Motor neuron (in vitro differentiated cells): ENCODE results near the gene TSC22D4. TPM values are rescaled to one million over a fixed set of nuclear protein-coding genes. Genes with fewer than 3 reads are reported as not detected.
"Not testable (repeated sequence)": the region's sequence is repeated elsewhere in the genome, so short reads cannot be mapped to it uniquely, and the experiment has no call there.

ENCODE experiments used
- ATAC-seq, 8 experiments: fragments of 200-7000 bp; cut with Tn5 transposase; replicated peaks in 6 of 8; 2 replicates each; pipeline ENCODE4 v1.8.0; 2021; ENCODE audit warnings: mild to moderate bottlenecking in 8 of 8, moderate library complexity in 8 of 8
- H3K27ac ChIP-seq, 2 donors: fragments of 250-450 bp; sonication (Bioruptor Pico); 2 replicates each; pipeline ENCODE4 v1.9.0; 2021; ENCODE audit warnings: antibody characterized with exemption in 2 of 2, mild to moderate bottlenecking in 2 of 2, moderate library complexity in 1 of 2
- H3K4me1 ChIP-seq, 2 donors: fragments of 250-450 bp; sonication (Bioruptor Pico); replicated peaks in 1 of 2; 2 replicates each; pipeline ENCODE4 v1.6.1; 2021; ENCODE audit warnings: antibody characterized with exemption in 2 of 2, mild to moderate bottlenecking in 2 of 2, moderate library complexity in 1 of 2
- H3K4me3 ChIP-seq, 5 donors: fragments of 250-450 bp; sonication (Bioruptor Pico); 2 replicates each; pipeline ENCODE4 v1.9.0; 2021; ENCODE audit warnings: antibody characterized with exemption in 5 of 5, mild to moderate bottlenecking in 5 of 5, moderate library complexity in 4 of 5
- WGBS, 10 experiments: fragments of 450-650 bp; shearing (Covaris generic); methylation state at CpG; one replicate each; pipeline ENCODE4 v1.0.0; 2022; 5-methylcytosine and 5-hydroxymethylcytosine counted together
- in situ Hi-C, 9 experiments: fragments of 400-800 bp; cut with MboI; loops; one replicate each; pipeline ENCODE4 v1.15.0; 2021; ENCODE audit warnings: low sequenced_read_pairs in 9 of 9, low pct_unique_long_range_greater_than_20kb in 2 of 9; ENCODE audit not compliant: unreplicated experiment in 9 of 9
- total RNA-seq, 8 experiments: library from RNA; unstranded; fragments of 300-600 nt; gene quantifications; 2 replicates each; pipeline versions ENCODE4 v1.2.3 to v1.2.4, GENCODE V29; 2022

TSC22D4 gene
- 10 to 100 TPM in 7 of 8 experiments, 1 to 10 TPM in 1; 9.9 to 44.4 (median 22.0) TPM for total RNA-seq

DNA sequence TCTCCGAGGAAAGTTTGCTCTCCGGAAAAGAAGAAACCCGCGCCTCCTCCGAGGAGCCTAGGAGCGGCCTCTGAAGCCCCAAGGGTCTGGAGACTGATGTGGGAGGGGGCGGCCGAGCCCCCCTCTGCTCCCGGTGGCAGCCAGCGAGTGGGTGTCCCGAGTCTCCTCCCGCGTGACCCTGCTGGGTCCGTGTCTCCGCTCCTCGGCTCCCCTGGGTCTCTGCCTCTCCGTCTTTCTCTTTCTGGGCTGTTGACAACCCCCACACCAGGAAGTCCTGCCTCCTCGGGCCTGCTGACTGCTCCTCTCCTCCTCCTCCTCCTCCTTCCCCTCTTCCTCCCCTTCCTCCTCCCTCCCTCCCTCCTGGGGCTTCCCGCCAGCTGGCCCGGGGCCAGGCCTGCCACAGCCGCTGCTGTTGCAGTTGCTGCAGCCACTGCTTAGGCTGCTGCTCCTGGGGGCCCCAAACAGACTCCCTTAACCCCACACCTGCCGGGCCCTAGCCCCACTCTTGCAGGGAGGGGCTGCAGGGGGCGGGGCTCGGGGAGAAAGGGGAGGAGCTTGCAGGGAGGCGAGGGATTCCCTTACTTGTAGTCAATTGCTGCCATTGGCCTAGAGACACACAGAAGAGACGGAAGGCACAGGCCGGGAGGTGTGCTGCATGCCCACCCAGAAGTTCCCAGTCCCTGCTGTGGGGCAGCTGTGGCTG lies at the start of gene TSC22D4:
TSS of gene TSC22D4 (minus strand) at position 257 of the 703 bp plus-strand sequence. CDS start 1,176 bp downstream, outside the sequence.
- ATAC-seq, result peak; percentile 45 to 75 (median 60)
- WGBS, 10 experiments, result 0% methylated on average over 1 to 4 of the region's 27 CpGs; no CpG with 5 or more reads in 6 of the 10 experiments
- Histone ChIP-seq H3K4me1 (peaks cover 18 to 26% of the 10 kb centered on the region in 2 donors), H3K27ac (peak within 1 kb of the TSS; percentile 11 to 63), H3K4me3 (peak within 1 kb of the TSS; percentile 47 to 59 (median 54))
- in situ Hi-C loops, result loop anchor here in 1 of 9 experiments (10.0 kb wide), 1 partner anchor 76 kb away; no protein-coding TSS in a partner anchor

DNA sequence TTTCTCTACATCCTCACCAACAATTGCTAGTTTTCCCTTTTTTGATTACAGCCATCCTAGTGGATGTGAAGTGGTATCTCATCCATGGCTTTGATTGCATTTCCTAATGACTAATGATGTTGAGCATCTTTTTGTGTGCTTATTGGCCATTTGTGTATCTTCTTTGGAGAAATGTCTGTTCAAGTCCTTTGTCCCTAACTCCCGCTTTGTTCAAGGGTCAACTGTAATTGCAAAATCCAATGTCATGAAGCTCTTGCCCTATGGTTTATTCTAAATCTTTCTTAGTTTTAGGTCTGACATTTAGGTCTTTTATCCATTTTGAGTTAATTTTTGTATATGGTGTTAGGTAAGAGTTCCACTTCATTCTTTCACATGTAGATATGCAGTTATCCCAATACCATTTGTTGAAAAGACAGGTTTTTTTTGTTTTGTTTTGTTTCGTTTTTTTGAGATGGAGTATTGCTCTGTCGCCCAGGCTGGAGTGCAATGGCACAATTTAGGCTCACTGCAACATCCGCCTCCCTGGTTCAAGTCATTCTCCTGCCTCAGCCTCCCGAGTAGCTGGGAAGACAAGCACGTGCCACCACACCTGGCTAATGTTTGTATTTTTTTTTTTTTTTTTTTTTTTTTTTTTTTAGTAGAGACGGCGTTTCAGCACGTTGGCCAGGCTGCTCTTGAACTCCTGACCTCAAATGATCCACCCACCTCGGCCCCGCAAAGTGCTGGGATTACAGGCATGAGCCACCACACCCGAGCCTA lies 49.3 kb upstream of the TSC22D4 start:
- 55 to 100% (median 77%) methylated on average over 2 to 10 of the region's 12 CpGs for WGBS, 10 experiments
- ATAC-seq, H3K4me1 ChIP-seq, H3K4me3 ChIP-seq, in situ Hi-C loops, H3K27ac ChIP-seq: not testable (repeated sequence)

GRCh38 chr7:100523192-100523591 lies 44.2 kb upstream of the TSC22D4 start:
- in situ Hi-C loops, H3K4me1 ChIP-seq, H3K4me3 ChIP-seq, ATAC-seq, H3K27ac ChIP-seq: not testable (repeated sequence)
- no CpG with 5 or more reads among the region's 34 CpGs for WGBS, 10 experiments

DNA sequence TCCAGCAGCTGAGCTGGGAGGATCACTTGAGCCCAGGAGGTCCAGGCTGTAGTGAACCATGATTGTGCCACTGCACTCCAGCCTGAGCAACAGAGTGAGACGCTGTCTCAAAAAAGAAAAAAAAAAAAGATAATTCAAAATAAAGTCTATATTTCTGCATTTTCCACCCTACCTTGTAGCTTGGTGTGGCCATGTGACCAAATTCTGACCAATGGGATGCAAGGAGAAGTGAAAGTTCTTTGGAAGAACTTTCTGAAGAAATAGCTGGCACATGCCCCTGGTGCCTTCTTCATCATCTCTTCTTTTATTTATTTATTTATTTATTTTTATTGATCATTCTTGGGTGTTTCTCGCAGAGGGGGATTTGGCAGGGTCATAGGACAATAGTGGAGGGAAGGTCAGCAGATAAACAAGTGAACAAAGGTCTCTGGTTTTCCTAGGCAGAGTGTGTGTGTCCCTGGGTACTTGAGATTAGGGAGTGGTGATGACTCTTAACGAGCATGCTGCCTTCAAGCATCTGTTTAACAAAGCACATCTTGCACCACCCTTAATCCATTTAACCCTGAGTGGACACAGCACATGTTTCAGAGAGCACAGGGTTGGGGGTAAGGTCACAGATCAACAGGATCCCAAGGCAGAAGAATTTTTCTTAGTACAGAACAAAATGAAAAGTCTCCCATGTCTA lies 43.0 kb upstream of the TSC22D4 start:
- in situ Hi-C loops, H3K4me3 ChIP-seq, H3K27ac ChIP-seq, H3K4me1 ChIP-seq: not testable (repeated sequence)
- peak in 2 of 8 experiments; percentile 45 to 69 for ATAC-seq
- 45 to 100% (median 95%) methylated on average over 1 to 2 of the region's 3 CpGs; no CpG with 5 or more reads in 4 of the 10 experiments for WGBS, 10 experiments

DNA sequence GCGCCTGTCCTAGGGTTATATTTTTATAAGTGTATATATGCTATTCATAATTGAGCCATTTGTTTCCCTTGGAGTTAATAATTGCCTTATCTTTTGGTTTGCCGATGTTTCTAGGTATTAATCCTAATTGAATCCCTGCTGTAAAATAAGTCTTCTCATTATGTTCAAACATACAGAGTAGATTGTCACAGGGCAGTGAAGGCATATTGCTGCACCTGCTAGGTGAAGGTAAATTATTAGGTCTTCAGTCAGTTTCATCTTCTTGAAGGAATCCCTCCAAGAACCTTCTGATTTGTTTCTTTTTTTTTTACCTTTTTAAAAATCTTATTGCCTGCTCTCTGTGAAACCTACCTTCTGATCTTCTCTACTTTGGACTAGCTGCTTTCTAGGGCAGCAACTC lies 42.1 kb upstream of the TSC22D4 start:
- in situ Hi-C loops, result no loop called here
- Histone ChIP-seq H3K4me1 (no peaks in the 10 kb centered on the region), H3K4me3 (no peak overlapping the region), H3K27ac (no peak overlapping the region)
- no peak for ATAC-seq
- WGBS, 10 experiments, result 57 to 100% (median 100%) methylated on average over 1 to 2 of the region's 2 CpGs; no CpG with 5 or more reads in 1 of the 10 experiments

DNA sequence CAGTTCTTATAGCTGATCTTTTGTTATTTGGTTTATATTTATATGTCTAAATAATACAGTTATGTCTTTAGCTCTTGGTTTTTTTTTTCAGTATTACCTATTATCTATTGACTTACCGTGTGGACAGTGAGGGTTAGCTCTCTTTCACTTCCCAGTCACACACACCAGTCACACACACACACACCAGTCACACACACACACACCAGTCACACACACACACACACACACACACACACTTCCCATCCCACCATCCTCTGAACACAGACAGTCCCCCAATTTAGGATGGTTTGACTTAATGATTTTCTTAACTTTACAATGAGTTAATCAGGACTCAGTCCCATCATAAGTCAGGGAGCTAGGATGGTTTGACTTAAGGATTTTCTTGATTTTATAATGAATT lies 41.1 kb upstream of the TSC22D4 start:
- Histone ChIP-seq H3K4me3 (no peak overlapping the region), H3K4me1 (no peaks in the 10 kb centered on the region), H3K27ac (no peak overlapping the region)
- 11 to 83% (median 60%) methylated on average over 1 of the region's 1 CpG; no CpG with 5 or more reads in 1 of the 10 experiments for WGBS, 10 experiments
- in situ Hi-C loops, result no loop called here
- ATAC-seq, result no peak

DNA sequence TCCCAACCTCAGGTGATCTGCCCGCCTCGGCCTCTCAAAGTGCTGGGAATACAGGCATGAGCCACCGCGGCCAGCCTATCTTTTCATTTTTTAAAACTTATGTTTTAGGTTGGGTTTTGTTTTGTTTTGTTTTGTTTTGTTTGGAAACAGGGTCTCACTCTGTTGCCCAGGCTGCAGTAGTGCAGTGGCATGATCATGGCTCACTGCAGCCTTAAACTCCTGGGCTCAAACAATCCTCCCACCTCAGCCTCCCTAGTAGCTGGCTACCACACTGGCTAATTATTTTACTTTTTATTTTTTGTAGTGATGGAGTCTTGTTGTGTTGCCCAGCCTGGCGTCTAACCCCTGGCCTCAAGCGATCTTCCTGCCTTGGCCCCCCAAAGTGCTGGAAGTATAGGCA lies 40.6 kb upstream of the TSC22D4 start:
- 60 to 100% (median 72%) methylated on average over 1 to 4 of the region's 6 CpGs; no CpG with 5 or more reads in 4 of the 10 experiments for WGBS, 10 experiments
- no peak for ATAC-seq
- no peak overlapping the region for H3K27ac ChIP-seq
- no peak overlapping the region for H3K4me3 ChIP-seq
- in situ Hi-C loops, result no loop called here
- no peaks in the 10 kb centered on the region for H3K4me1 ChIP-seq

- no peak for ATAC-seq
Measured at GRCh38 chr7:100517305-100517704, 38.3 kb upstream of the TSC22D4 start.

DNA sequence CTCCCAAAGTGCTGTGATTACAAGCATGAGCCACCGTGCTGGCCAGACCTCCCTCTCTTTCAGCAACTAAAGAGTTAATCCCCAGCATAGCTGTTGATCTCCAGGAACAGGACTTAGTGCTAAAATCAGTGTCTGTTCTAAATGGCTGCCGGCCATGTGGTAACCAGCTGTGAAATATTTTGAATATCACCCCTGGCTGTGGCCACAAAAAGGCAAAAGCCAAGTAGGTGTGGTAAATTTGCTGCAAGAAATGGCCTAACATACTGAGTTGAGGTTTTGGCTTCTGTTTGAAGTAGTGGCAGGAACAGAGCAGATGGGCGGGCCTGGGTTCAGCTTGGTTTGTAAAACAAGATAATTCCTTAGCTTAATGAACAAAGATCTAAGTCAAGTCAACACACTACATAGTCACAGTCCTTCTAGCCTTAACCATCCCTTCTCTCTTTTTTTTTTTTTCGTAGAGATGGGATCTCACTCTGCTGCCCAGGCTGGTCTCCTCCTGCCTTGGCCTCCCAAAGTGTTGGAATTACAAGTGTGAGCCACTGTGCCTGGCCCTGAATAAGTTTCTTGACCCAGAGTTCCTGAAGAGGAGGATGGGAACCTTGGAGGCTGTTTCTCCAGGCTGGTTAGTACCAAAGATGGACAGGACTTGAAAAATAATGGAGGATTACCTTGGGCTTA lies 37.3 kb upstream of the TSC22D4 start:
- peak in 3 of 8 experiments; percentile 87 to 92 (median 91) for ATAC-seq
- in situ Hi-C loops, result no loop called here
- Histone ChIP-seq H3K4me3 (no peak overlapping the region), H3K27ac (no peak overlapping the region), H3K4me1 (no peaks in the 10 kb centered on the region)
- WGBS, 10 experiments, result 0 to 100% (median 22%) methylated on average over 1 to 4 of the region's 4 CpGs; no CpG with 5 or more reads in 4 of the 10 experiments

More at GRCh38 chr7:100517305-100517704, 38.3 kb upstream of the TSC22D4 start:
- 60 to 100% (median 100%) methylated on average over 1 to 2 of the region's 2 CpGs; no CpG with 5 or more reads in 4 of the 10 experiments for WGBS, 10 experiments
- Histone ChIP-seq H3K4me3 (no peak overlapping the region), H3K27ac (no peak overlapping the region), H3K4me1 (no peaks in the 10 kb centered on the region)
- in situ Hi-C loops, result no loop called here

GRCh38 chr7:100515072-100515532 lies 36.1 kb upstream of the TSC22D4 start:
- in situ Hi-C loops, result no loop called here
- Histone ChIP-seq H3K27ac (no peak overlapping the region), H3K4me1 (no peaks in the 10 kb centered on the region), H3K4me3 (no peak overlapping the region)
- ATAC-seq, result peak in 6 of 8 experiments; percentile 24 to 68 (median 53)
- 0 to 71% (median 15%) methylated on average over 2 of the region's 2 CpGs; no CpG with 5 or more reads in 4 of the 10 experiments for WGBS, 10 experiments

GRCh38 chr7:100513212-100513810 lies 34.3 kb upstream of the TSC22D4 start:
- Histone ChIP-seq H3K27ac (no peak overlapping the region), H3K4me3 (no peak overlapping the region), H3K4me1 (no peaks in the 10 kb centered on the region)
- in situ Hi-C loops, result no loop called here
- no peak for ATAC-seq
- 75 to 100% (median 91%) methylated on average over 2 to 9 of the region's 9 CpGs for whole genome bisulfite sequencing, 10 experiments
